Lung (tissue), 12 donors: ENCODE results near the gene ARHGEF5. TPM values are rescaled to one million over a fixed set of nuclear protein-coding genes. Genes with fewer than 3 reads are reported as not detected.
"Not testable (repeated sequence)": the region's sequence is repeated elsewhere in the genome, so short reads cannot be mapped to it uniquely, and the experiment has no call there.

Source experiments
- ATAC-seq: fragments of 200-7000 bp; cut with Tn5 transposase; one replicate; pipeline ENCODE4 v1.9.1; 2020; ENCODE audit warnings: moderate number of reproducible peaks; ENCODE audit not compliant: insufficient read depth, low FRiP score
- DNase-seq, 3 donors: peaks; one replicate each; pipeline ENCODE4 v3.0.0-alpha.2; 2013 to 2017
- H3K27ac ChIP-seq, 2 donors: one replicate each; pipeline ENCODE4 v1.5.1; 2013; ENCODE audit warnings: mild to moderate bottlenecking in 2 of 2, moderate library complexity in 2 of 2, control low read depth in 1 of 2, inconsistent platforms in 1 of 2, low read depth in 1 of 2, low read length in 1 of 2
- H3K27me3 ChIP-seq, 3 donors: one replicate each; pipeline ENCODE4 v1.5.1; 2013; ENCODE audit warnings: low read length in 2 of 3; ENCODE audit not compliant: control insufficient read depth in 3 of 3, insufficient read depth in 3 of 3
- H3K36me3 ChIP-seq, 4 donors: one replicate each; pipeline ENCODE4 v1.5.1; 2013; ENCODE audit warnings: low read length in 4 of 4, mild to moderate bottlenecking in 1 of 4, moderate library complexity in 1 of 4; ENCODE audit not compliant: control insufficient read depth in 4 of 4, insufficient read depth in 4 of 4
- H3K4me1 ChIP-seq, 5 donors: one replicate each; pipeline ENCODE4 v1.5.1; 2013; ENCODE audit warnings: low read length in 5 of 5, mild to moderate bottlenecking in 2 of 5, moderate library complexity in 1 of 5; ENCODE audit not compliant: control insufficient read depth in 5 of 5, insufficient read depth in 5 of 5
- H3K4me3 ChIP-seq: one replicate; pipeline ENCODE4 v1.5.1; 2013; ENCODE audit warnings: mild to moderate bottlenecking, control low read depth, moderate library complexity
- H3K9ac ChIP-seq, 2 donors: one replicate each; pipeline ENCODE4 v1.5.1; 2013; ENCODE audit warnings: low read length in 2 of 2, control low read depth in 1 of 2; ENCODE audit not compliant: insufficient read depth in 1 of 2
- H3K9me3 ChIP-seq, 4 donors: one replicate each; pipeline ENCODE4 v1.5.1; 2013; ENCODE audit warnings: low read length in 3 of 4, mild to moderate bottlenecking in 1 of 4, moderate library complexity in 1 of 4; ENCODE audit not compliant: control insufficient read depth in 4 of 4, insufficient read depth in 3 of 4
- CTCF ChIP-seq: IDR thresholded peaks from 2 replicates; pipeline ENCODE4 v1.5.1; 2012; ENCODE audit warnings: mild to moderate bottlenecking; ENCODE audit errors: control extremely low read depth, extremely low read depth
- WGBS, 2 donors: extraction: QIAGEN DNeasy Blood & Tissue Kit; methylation state at CpG; one replicate each; pipeline ENCODE4 v1.1.7; 2013; 5-methylcytosine and 5-hydroxymethylcytosine counted together
- polyA plus RNA-seq, 2 donors: library from polyadenylated mRNA; stranded (reverse); fragments of 200-250 nt; gene quantifications; one replicate each; pipeline ENCODE4 v1.2.1, GENCODE V29; 2013
- total RNA-seq, 2 donors: library from RNA; depleted of rRNA in 1 of 2; stranded (reverse); fragments of >200 nt in 1 of 2; gene quantifications; one replicate each; pipeline ENCODE4 v1.2.1, GENCODE V29; 2014 to 2021
- donor health status: control.
- donor health status: control.
- donor health status: Bipolar disorder and iron deficiency.
- donor health status: healthy.
- donor health status: DM: yes; HTN: yes; CAD: no.

Gene ARHGEF5
- total and polyA plus RNA-seq, 4 donors: 4.5 to 27.1 (median 15.7) TPM

- not testable (repeated sequence) for H3K36me3 ChIP-seq, H3K27ac ChIP-seq, ATAC-seq, H3K9ac ChIP-seq, H3K4me3 ChIP-seq, H3K4me1 ChIP-seq, DNase-seq, H3K27me3 ChIP-seq, H3K9me3 ChIP-seq
- WGBS, 2 donors: no CpG with 5 or more reads among the region's 3 CpGs
These were observed 6.9 kb downstream of the ARHGEF5 start for GRCh38 chr7:144362061-144362460.

GRCh38 chr7:144365523-144365922 is 10.3 kb downstream of the ARHGEF5 start:
- H3K4me3 ChIP-seq, H3K4me1 ChIP-seq: not testable (repeated sequence)

DNA sequence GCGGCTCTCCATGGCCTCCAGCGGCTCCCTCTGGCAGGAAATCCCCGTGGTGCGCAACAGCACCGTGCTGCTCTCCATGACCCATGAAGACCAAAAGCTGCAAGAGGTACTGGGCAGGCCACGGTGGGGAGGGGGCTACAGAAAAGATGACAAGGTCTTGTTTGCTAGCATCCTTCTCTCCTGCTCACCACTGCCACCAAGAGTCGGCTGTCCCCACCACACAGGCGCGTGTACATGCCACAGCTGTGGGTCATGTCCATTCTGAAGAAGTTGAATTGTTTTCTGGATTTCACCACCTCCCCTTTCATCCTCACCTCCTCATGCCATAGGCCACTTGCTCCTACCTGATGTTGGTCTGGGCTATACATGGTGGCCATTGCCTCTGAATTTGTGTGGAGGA is 12.0 kb downstream of the ARHGEF5 start:
- not testable (repeated sequence) for DNase-seq, H3K9ac ChIP-seq, ATAC-seq, H3K27me3 ChIP-seq, H3K4me1 ChIP-seq, H3K36me3 ChIP-seq, H3K9me3 ChIP-seq, H3K27ac ChIP-seq, H3K4me3 ChIP-seq
- no CpG with 5 or more reads among the region's 9 CpGs for WGBS, 2 donors

More at GRCh38 chr7:144365523-144365922, 10.3 kb downstream of the ARHGEF5 start:
- not testable (repeated sequence) for H3K9me3 ChIP-seq, H3K27ac ChIP-seq, H3K9ac ChIP-seq, DNase-seq, ATAC-seq, H3K36me3 ChIP-seq, H3K27me3 ChIP-seq
- no CpG with 5 or more reads among the region's 6 CpGs for WGBS, 2 donors

DNA sequence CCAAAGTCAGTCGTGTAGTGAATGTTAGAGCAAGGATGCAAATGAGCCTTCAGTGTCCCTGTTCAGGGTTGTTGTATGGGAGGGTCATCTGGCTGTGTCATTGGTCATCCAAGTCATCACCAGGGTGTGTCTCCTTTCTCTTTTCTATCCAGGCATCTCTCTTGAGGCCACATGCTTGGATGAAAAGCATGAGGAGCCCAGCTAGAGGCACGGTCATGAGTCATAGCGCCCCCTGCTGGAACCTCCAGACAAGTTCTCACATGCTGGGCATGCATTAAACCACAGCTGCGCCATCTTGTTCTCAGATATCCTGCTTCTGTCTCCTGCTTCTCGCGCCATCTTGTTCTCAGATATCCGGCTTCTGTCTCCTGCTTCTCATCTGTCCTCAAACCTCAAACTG is 14.0 kb downstream of the ARHGEF5 start:
- not testable (repeated sequence) for H3K27ac ChIP-seq, H3K4me1 ChIP-seq, H3K9ac ChIP-seq, DNase-seq, H3K27me3 ChIP-seq, ATAC-seq, H3K4me3 ChIP-seq, H3K36me3 ChIP-seq, H3K9me3 ChIP-seq
- WGBS, 2 donors: 98% methylated on average over 4 of the region's 7 CpGs; no CpG with 5 or more reads in 1 of the 2 donors

DNA sequence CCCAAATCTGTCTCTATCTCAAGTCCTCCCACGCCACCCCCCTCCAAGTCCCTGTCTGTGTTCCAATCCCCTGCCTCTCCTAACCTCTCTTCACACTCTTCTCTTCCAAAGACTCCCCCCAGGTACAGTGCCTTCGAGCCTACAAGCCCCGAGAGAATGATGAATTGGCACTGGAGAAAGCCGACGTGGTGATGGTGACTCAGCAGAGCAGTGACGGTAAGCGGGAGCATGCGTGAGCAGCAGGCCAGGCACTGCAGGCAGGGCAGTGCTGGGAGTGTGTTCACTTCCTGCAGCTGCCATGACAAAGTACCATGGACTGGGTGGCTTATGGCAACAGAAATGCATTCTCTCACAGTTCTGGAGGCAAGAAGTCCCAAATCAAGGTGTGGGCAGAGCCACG is 23.4 kb downstream of the ARHGEF5 start:
- no peak for ATAC-seq
- 83 to 91% methylated on average over 9 of the region's 9 CpGs for whole genome bisulfite sequencing, 2 donors
- no peak overlapping the region for H3K9ac ChIP-seq

More for the DNA sequence above, 23.4 kb downstream of the ARHGEF5 start:
- Histone ChIP-seq H3K4me1 (no peaks in the 10 kb centered on the region), H3K27me3 (no peaks in the 10 kb centered on the region), H3K4me3 (no peak overlapping the region), H3K27ac (no peak overlapping the region), H3K9me3 (peaks cover 0 to 4% (median 0%) of the 10 kb centered on the region in 4 donors), H3K36me3 (peaks cover 4 to 16% (median 6%) of the 10 kb centered on the region in 4 donors)
- DNase-seq: no peak
- no peak for TF ChIP-seq CTCF
